Uterus (tissue), 4 donors: ENCODE results near the gene FUS. TPM values are rescaled to one million over a fixed set of nuclear protein-coding genes. Genes with fewer than 3 reads are reported as not detected.

Experiments
- DNase-seq, 2 donors: peaks; one replicate each; pipeline ENCODE4 v3.0.0-alpha.2; 2019 to 2020
- H3K27ac ChIP-seq, 2 donors: fragments of 200-600 bp; sonication (generic); 1 replicate in 1 of 2; 2 replicates in 1 of 2; pipeline ENCODE4 v1.5.1; 2016 to 2018
- H3K27me3 ChIP-seq, 2 donors: fragments of 200-600 bp; sonication (generic); one replicate each; pipeline ENCODE4 v1.5.1; 2018 to 2019; ENCODE audit warnings: control low read depth in 1 of 2
- H3K36me3 ChIP-seq, 2 donors: fragments of 200-600 bp; sonication (generic); one replicate each; pipeline ENCODE4 v1.5.1; 2019; ENCODE audit warnings: control low read depth in 1 of 2
- H3K4me1 ChIP-seq, 2 donors: fragments of 200-600 bp; sonication (generic); one replicate each; pipeline ENCODE4 v1.5.1; 2018 to 2019; ENCODE audit warnings: control low read depth in 1 of 2
- H3K4me3 ChIP-seq, 2 donors: fragments of 200-600 bp; sonication (generic); 1 replicate in 1 of 2; 2 replicates in 1 of 2; pipeline ENCODE4 v1.5.1; 2018 to 2019; ENCODE audit warnings: mild to moderate bottlenecking in 1 of 2
- H3K9me3 ChIP-seq, 2 donors: fragments of 200-600 bp; sonication (generic); one replicate each; pipeline ENCODE4 v1.5.1; 2019; ENCODE audit warnings: control low read depth in 1 of 2
- CTCF ChIP-seq, 4 experiments: fragments of 200-600 bp in 2 of 4; fragments of 450-650 bp in 2 of 4; sonication (generic) in 2 of 4; IDR thresholded peaks; one replicate each; pipeline ENCODE4 v1.5.1; 2016 to 2019; ENCODE audit warnings: antibody characterized with exemption in 4 of 4, mild to moderate bottlenecking in 2 of 4, moderate library complexity in 1 of 4
- POLR2A ChIP-seq, 2 donors: fragments of 450-650 bp; IDR thresholded peaks; one replicate each; pipeline ENCODE4 v1.6.1; 2016; ENCODE audit warnings: antibody characterized with exemption in 2 of 2, mild to moderate bottlenecking in 1 of 2, moderate library complexity in 1 of 2
- intact Hi-C: fragments of 100-400 bp; cut with DNase I; formaldehyde crosslinking; loops from one replicate; pipeline ENCODE4 v1.15.1; 2023; ENCODE audit warnings: low total_unique reads
- total RNA-seq, 4 donors: library from RNA; depleted of rRNA in 3 of 4; stranded (reverse); fragments of >200 nt in 3 of 4; gene quantifications; one replicate each; pipeline versions ENCODE4 v1.1.0 to v1.2.4, GENCODE V29; 2014 to 2023
- donor health status: DM: yes; HTN: yes; CAD: no.

Gene FUS
- total RNA-seq, 4 donors from 2014 or later: 21.5 to 356 (median 109) TPM

- no peak for TF ChIP-seq POLR2A (IDR thresholded peaks at IDR 0.05)
- no peak for TF ChIP-seq CTCF (IDR thresholded peaks at IDR 0.05)
- intact Hi-C loops: no loop called here
- Histone ChIP-seq H3K4me1 (peaks cover 0 to 5% of the 10 kb centered on the region in 2 donors), H3K36me3 (no peaks in the 10 kb centered on the region), H3K9me3 (no peaks in the 10 kb centered on the region), H3K27me3 (peaks cover 0 to 6% of the 10 kb centered on the region in 2 donors), H3K4me3 (no peak overlapping the region), H3K27ac (no peak overlapping the region)
- no peak for DNase-seq
These were observed 34.4 kb upstream of the FUS start for GRCh38 chr16:31145398-31145990.

DNA sequence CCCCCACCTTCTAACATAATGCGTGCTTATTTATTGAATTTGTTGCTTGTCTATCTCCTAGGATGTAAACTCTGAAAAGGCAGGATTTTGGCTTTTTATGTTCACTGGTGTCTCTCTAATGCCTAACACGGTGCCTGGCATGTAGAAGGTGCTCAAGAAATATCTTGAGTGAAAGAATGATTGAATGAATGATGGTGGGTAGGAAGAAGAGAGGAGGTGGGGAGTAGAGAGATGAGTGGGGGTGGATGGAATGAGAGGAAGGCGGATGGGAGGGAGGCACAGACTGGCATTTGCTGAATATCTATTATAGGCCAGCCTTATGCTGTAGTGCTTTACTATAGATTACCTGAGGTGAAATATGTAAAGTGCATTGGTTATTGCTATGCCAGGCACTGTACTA, 32.4 kb upstream of the FUS start:
- no peak for DNase-seq
- intact Hi-C loops: no loop called here
- Histone ChIP-seq H3K4me1 (no peaks in the 10 kb centered on the region), H3K27me3 (peaks cover 0 to 6% of the 10 kb centered on the region in 2 donors), H3K36me3 (no peaks in the 10 kb centered on the region), H3K4me3 (no peak overlapping the region), H3K9me3 (no peaks in the 10 kb centered on the region), H3K27ac (no peak overlapping the region)
- TF ChIP-seq CTCF (IDR thresholded peaks at IDR 0.05): no peak
- TF ChIP-seq POLR2A (IDR thresholded peaks at IDR 0.05): no peak

- H3K36me3 ChIP-seq: no peaks in the 10 kb centered on the region
- no peak overlapping the region for H3K27ac ChIP-seq
- no peak overlapping the region for H3K4me3 ChIP-seq
- H3K4me1 ChIP-seq: no peaks in the 10 kb centered on the region
- no peak for DNase-seq
- TF ChIP-seq POLR2A (IDR thresholded peaks at IDR 0.05) (no peak), CTCF (IDR thresholded peaks at IDR 0.05) (no peak)
- no peaks in the 10 kb centered on the region for H3K9me3 ChIP-seq
- peaks cover 0 to 6% of the 10 kb centered on the region in 2 donors for H3K27me3 ChIP-seq
- intact Hi-C loops: no loop called here
These were observed 31.6 kb upstream of the FUS start for GRCh38 chr16:31148281-31148728.

DNA sequence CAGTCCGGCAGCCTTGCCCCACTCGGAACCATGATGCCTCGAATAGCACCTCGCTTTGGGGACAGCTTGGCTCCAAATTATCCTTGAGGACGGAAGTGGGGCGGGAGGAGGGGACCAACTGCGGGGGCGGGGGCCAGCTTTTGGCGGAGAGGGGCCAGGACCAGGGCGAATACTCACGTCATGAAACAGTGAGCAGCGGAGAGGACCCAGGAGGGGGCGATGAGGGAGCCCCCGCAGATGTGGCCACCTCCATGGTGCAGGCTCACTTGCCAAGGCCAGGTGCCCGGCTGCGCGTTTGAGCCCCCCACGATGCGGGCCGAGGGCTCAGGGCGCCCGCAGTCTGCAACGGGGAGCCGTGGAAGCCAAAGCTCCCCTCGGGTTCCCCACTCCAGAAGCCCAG, 31.0 kb upstream of the FUS start:
- TF ChIP-seq CTCF (IDR thresholded peaks at IDR 0.05): no peak
- no peak for TF ChIP-seq POLR2A (IDR thresholded peaks at IDR 0.05)
- H3K4me3 ChIP-seq: no peak overlapping the region
- no peaks in the 10 kb centered on the region for H3K9me3 ChIP-seq
- intact Hi-C loops: no loop called here
- no peaks in the 10 kb centered on the region for H3K36me3 ChIP-seq
- DNase-seq: no peak
- no peaks in the 10 kb centered on the region for H3K4me1 ChIP-seq
- peaks cover 0 to 6% of the 10 kb centered on the region in 2 donors for H3K27me3 ChIP-seq
- H3K27ac ChIP-seq: no peak overlapping the region

- Histone ChIP-seq H3K4me3 (no peak overlapping the region), H3K4me1 (no peaks in the 10 kb centered on the region), H3K9me3 (no peaks in the 10 kb centered on the region), H3K27me3 (peaks cover 0 to 6% of the 10 kb centered on the region in 2 donors), H3K36me3 (no peaks in the 10 kb centered on the region), H3K27ac (no peak overlapping the region)
- no peak for DNase-seq
- intact Hi-C loops: no loop called here
- TF ChIP-seq CTCF (IDR thresholded peaks at IDR 0.05) (no peak), POLR2A (IDR thresholded peaks at IDR 0.05) (no peak)
These were observed 30.6 kb upstream of the FUS start for GRCh38 chr16:31149332-31149731.
